Measurements from ENCODE around the gene PPM1D.

DNA sequence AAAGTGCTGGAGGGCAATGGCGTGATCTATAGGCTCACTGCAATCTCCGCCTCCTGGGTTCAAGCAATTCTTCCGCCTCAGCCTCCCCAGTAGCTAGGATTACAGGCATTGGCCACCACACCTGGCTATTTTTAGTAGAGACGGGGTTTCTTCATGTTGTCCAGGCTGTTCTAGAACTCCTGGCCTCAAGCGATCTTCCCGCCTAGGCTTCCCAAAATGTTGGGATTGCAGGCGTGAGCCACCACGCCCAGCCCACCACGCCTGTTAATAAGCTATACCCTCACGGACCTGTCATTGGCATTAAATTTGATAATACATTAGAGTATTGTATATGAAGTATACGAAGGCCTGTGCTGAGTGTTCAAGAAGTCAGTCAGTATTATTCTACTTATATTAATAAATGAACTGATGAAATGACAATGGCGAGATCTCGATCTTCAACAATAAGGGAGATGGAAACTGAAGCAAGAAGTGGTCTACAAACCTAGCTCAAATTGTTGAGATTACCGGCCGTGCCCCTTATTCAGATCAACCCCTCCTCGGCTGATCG is 76.8 kb downstream of the PPM1D start:
- TF ChIP-seq, protein P1, sequence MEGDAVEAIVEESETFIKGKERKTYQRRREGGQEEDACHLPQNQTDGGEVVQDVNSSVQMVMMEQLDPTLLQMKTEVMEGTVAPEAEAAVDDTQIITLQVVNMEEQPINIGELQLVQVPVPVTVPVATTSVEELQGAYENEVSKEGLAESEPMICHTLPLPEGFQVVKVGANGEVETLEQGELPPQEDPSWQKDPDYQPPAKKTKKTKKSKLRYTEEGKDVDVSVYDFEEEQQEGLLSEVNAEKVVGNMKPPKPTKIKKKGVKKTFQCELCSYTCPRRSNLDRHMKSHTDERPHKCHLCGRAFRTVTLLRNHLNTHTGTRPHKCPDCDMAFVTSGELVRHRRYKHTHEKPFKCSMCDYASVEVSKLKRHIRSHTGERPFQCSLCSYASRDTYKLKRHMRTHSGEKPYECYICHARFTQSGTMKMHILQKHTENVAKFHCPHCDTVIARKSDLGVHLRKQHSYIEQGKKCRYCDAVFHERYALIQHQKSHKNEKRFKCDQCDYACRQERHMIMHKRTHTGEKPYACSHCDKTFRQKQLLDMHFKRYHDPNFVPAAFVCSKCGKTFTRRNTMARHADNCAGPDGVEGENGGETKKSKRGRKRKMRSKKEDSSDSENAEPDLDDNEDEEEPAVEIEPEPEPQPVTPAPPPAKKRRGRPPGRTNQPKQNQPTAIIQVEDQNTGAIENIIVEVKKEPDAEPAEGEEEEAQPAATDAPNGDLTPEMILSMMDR (IDR thresholded peaks at IDR 0.05; ENCODE audit: low read length), result no peak
- TF ChIP-seq EZH2 (optimal IDR thresholded peaks at IDR 0.05; ENCODE audit: low read depth, low read length), result no peak

Measured in MM.1S (cell line).